NB4 (cell line): ENCODE measurements around the gene SLCO2A1.

ENCODE experiments used
- CTCF ChIP-seq: IDR thresholded peaks from one replicate; pipeline ENCODE4 v1.5.1; 2012; ENCODE audit warnings: low read depth, low read length
- MAX ChIP-seq: IDR thresholded peaks from 2 replicates; pipeline ENCODE4 v1.6.1; 2011; ENCODE audit warnings: low read depth, low read length
- POLR2A ChIP-seq: IDR thresholded peaks from 2 replicates; pipeline ENCODE4 v1.6.1; 2011; ENCODE audit warnings: mild to moderate bottlenecking; ENCODE audit not compliant: insufficient read length; ENCODE audit errors: extremely low read depth

- TF ChIP-seq POLR2A (no peak), CTCF (peak; percentile 40), MAX (no peak)
These were observed 102.1 kb downstream of the SLCO2A1 start for GRCh38 chr3:133927540-133928066.
